Esophagus squamous epithelium (tissue), 4 donors: Measurements from ENCODE around the gene ARHGAP45.

Experiments used
- CTCF ChIP-seq, 6 experiments: fragments of 450-650 bp in 4 of 6; fragments of 200-600 bp in 2 of 6; sonication (generic) in 2 of 6; IDR thresholded peaks; one replicate each; pipeline ENCODE4 v1.5.1; 2016 to 2019; ENCODE audit warnings: antibody characterized with exemption in 6 of 6, mild to moderate bottlenecking in 4 of 6, moderate library complexity in 4 of 6
- POLR2A ChIP-seq, 4 donors: fragments of 450-650 bp; IDR thresholded peaks; one replicate each; pipeline ENCODE4 v1.6.1; 2017; ENCODE audit warnings: antibody characterized with exemption in 4 of 4, mild to moderate bottlenecking in 4 of 4, moderate library complexity in 3 of 4

GRCh38 chr19:1130771-1131717 lies 64.1 kb downstream of the ARHGAP45 start:
- TF ChIP-seq CTCF (IDR thresholded peaks at IDR 0.05): no peak
- peak in 1 of 4 donors; percentile 18 for TF ChIP-seq POLR2A (IDR thresholded peaks at IDR 0.05)
